HG02588 (cell line): ENCODE measurements around the gene SRRD.
"Not testable (repeated sequence)": the region's sequence is repeated elsewhere in the genome, so short reads cannot be mapped to it uniquely, and the experiment has no call there.

Experiments
- ATAC-seq: cut with Tn5 transposase; IDR thresholded peaks from one replicate; pipeline ENCODE4 v1.9.1; 2021; ENCODE audit warnings: mild to moderate bottlenecking, moderate library complexity; ENCODE audit not compliant: unreplicated experiment

Gene SRRD, protein sequence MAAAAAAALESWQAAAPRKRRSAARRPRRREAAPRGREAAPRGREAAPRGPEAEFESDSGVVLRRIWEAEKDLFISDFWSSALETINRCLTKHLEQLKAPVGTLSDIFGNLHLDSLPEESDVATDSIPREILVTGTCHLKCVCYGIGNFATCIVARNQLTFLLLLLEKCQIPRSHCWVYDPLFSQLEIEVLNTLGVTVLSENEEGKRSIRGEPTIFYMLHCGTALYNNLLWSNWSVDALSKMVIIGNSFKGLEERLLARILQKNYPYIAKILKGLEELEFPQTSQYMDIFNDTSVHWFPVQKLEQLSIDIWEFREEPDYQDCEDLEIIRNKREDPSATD

DNA sequence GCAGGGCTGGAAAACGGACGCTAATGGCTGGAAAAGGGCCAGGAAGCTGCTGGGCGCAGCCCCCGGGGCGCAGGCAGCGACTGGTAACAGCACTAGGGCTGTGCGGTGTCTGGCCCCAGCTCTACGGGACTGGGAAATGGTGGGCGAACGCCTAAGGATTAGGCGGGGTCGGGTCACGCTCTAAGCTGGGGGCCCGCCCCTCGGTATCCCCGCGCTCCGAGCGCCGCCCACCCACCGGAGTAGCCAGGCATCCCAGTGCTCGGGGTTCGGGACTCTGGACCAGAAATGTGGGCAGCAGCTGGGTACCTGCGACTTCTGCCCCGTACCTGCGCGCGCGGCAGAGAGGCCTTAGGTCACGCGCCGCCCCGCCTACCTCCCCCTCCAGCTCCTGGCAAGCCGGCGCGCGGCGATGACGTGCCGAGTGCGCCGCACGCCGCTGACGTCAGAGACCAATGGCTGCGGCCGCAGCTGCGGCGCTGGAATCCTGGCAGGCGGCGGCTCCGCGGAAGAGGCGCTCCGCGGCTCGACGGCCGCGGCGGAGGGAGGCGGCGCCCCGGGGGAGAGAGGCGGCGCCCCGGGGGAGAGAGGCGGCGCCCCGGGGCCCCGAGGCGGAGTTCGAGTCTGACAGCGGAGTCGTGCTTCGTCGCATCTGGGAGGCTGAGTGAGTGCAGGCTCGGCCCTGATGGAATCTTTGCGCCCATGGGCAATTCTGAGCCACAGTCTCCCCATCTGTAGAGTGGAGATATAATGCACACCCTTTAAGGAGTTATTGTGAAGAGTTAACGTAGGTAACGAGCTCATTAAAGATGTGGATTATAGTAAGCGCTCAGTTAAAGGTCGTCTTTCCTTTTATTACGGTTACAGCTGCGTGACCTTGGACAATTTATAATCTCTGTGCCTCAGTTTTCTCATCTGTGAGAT is at the start of gene SRRD, which contains the start of gene HPS4:
Gene SRRD, plus strand, starts transcription at position 439 of the 921 bp plus-strand sequence. Its CDS starts 14 bp downstream, at position 453.
Gene HPS4, minus strand, starts transcription at position 345 of the 921 bp plus-strand sequence. CDS start 2,021 bp downstream, outside the sequence.
- peak; percentile 76 for ATAC-seq

DNA sequence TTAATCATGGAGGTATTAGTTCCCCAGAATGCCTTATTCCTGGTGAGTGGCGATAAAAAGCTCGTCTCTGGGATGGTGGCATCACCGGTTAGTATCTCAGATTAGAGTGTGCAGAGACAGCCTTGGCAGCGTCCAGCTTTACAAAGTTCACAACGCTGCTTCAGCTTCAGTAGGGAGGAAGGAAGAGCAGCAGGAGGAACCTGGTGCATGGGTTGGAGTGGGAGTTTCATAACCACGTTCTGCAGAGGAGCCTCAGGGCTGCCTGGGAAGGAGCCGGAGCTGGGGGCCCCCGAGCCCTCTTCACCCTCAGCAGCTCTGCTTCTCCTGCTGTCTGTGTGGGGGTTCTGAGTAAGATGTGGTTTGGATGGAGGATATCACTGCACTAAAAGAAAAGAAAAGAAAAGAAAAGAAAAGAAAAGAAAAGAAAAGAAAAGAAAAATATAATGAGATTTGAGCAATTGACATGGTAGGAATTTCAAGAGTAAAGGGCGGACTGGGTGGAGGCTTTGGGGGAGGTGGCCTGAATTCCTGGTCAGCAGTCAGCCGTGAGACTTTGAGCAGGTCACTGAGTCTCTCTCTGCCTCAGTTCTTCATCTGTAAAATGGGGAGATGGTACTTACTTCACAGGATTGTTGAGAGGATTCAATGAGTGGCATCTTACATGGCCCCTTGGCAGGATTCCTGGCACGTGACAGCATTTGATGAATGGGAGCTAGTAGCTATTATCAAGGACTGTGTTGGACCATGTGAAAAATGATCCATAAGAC is 48.2 kb upstream of the SRRD start:
- ATAC-seq, result no peak

DNA sequence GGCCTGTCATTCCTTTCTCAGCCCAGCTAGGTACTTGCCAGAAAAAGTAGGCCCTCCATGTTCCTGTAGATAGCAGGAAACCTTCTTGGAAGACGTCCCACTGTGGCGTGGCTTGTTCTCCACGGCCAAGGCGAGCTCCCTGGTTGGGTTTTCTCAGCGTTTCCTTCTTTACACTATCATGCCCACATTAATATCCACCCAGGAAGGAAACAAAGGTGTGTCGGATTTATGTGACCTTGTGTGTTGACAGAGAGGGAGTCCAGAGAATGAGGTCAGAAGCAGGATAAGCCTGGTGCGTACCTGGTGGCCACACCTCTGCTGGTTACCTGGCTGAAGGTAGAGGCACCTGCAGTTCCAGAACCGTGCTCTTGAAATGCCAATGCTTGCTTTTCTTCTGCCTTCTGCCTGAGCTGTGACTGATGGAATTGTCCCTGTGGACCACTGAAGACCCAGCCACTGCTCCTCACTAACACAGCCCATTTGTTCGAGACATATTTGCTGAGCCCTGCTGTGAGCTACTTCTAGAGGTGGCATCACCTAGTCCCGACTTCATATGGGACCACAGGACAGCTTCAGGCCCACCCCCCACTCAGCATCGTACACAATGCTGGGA is 46.7 kb upstream of the SRRD start:
- no peak for ATAC-seq

DNA sequence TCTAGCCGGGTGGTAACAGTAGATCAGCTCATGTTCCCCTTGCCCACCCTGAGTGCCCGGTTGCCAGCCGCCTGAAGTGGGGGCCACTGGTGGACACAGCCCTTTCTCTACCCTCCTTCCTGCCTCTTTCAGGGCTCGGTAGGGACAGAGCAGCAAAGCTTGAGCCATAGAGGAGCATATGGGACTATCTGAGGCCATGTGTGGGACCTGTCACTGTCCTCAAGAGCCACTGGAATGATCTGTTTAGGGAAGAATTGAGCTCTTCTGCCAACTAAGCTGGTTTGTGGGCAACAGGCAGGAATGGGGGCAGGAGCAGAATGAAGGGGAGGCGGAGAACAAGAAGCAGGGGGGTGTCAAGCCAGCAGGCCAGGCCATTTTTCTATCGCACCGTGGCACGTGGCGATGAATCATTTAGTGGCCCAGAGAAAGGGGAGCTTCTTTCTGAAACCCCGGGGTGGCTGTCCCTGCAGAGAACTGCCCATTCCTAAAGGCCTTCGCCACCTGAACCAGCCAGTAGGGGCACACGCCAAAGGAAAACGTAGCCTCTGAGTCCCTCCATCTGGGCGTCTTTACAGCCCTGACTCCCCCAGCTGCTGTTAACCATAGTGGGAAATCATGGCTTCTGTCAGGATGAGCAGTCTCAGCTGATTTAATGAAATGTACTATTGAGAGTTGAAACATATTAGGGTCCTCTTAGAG is 45.8 kb upstream of the SRRD start:
- ATAC-seq, result no peak

DNA sequence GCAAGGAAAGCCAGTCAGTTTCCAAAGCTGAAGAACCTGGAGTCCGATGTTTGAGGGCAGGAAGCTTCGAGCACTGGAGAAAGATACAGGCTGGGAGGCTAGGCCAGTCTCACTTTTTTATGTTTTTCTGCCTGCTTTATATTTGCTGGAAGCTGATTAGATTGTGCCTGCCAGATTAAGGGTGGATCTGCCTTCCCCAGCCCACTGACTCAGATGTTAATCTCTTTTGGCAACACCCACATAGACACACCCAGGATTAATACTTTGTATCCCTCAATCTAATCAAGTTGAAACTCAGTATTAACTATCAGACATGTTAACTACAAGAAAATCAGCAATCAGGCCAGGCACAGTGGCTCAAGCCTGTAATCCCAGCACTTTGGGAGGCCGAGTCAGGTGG is 44.9 kb upstream of the SRRD start:
- ATAC-seq, result not testable (repeated sequence)

DNA sequence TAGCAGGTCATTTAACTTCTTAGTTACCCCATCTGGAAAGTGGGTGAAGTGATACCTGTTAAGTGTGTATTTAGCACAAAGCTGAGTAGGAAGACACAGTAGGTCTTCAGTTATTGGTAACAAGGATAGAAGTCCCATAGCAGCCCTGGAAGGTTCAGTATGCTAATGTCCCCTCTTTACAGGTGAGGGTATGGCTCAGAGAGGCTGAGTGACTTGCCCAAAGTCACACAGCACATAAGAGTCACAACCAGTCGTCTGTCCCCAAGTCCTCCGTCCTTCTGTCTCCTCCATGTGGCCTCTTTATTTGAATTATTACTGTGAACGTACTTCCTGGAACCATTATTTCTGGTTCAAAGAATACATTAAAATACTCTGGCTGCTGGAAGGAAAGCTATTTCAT is 44.1 kb upstream of the SRRD start:
- ATAC-seq, result no peak

DNA sequence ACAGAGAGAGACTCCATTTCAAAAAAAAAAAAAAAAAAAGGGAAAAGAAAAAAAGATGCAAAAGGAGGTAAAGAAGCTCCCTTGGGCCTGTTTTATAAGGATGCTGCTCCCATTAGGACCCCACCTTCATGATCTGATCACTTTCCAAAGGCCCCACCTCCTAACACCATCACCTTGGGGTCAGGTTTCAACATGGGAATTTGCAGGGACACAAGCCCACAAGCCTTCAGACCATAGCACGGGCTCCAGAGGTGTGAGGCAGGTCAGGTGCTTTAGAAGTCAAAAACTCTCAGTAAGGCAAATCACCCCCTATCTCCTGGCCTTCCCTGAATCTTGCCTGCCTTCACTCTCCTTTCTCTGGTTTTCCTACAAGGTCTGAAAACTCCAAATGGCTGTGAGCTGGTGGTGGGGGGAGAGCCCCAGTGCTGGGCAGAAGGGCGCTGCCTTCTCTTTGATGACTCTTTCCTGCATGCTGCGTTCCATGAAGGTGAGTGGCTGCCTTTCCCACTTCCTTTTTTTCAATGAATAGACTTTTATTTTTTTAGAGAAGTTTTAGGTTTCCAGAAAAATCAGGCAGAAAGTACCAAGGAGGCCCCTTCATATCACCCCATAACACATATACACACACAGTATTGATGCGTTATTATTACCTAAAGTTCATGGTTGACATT is 41.5 kb upstream of the SRRD start:
- ATAC-seq, result no peak

DNA sequence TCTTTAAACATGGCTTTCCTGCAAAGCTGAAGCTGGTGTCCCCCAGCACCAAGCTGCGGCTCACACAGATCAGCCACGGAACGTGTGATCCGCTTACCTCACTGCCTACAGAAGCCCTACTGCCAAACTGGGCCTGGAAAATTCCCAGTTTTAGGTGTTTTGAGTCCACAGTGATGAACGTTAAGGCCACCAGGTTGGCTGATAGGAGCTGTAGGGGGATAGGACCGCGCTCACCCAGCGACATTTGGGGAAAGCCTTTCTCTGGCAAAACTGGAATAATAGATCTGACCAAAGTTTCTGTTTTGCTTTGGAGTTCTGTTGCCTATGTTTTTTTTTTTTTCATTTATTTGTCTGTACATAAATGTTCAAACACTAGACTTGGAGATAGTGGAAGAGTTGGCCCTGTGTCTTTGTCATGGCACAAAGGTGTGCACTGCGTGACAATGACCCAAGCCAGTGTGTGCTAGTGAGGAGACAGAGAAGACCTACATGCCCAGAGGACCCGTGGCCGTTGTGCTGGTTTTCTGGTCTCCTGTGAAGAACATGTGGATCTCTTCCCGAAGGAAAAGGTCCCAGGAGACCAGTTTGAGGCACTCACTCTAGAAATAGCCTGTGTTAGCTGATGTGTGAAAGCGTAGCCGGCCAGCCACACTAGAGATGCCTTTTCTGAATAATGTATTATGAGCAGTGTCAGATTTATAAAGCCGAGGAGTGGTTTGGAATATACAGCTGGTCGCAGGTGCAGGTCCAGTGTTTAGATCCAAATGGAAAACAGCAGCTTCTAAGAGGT is 39.6 kb upstream of the SRRD start:
- no peak for ATAC-seq

DNA sequence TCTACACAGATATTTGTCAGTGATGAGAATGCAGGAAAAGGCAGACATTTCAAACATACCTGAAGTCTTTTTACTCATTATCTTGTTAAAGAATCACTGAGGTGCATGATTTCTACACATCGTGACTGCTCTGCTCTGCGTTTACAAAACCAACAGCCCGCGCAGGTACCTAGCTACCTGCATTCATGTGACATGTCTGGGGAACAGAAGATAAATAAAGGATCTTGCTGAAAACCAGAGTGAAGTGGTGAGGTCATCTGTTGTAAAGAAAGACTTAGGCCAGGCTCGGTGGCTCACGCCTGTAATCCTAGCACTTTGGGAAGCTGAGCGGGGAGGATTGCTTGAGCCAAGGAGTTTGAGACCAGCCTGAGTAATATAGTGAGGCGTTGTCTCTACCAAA is 38.9 kb upstream of the SRRD start:
- no peak for ATAC-seq

DNA sequence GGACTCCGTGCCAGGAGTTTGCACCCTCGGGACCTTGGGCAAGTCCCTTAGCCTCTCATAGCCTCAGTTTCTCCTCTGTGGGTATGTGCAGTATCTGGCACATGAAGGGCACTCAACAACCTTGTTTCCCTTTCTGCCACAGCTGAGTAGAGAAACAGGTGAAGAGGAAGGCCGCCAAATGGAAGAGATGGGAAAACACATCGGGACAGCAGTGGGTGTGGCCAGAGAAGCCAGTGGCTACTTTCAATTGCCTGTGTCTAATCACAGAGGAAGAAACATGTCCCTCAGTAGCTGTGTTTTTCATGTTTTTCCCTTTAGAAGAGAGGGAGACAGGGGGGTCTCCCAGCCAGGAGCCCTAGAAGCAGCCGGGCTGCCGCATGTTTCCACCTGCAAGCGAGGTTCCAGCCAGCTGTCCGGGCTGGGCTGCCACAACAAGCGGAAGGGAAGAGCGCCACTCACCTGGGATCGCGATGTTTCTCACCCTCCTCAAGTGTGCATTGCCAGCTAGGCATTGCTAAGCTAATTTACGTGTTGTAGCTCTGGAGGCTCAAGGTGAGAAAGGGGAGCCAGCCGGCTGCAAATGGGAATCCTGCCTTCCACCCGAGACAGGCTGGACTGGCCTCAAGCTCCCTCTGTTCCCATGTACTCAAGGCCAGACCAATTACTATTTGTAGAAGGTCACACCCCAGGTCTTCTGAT is 38.0 kb upstream of the SRRD start:
- ATAC-seq, result no peak

DNA sequence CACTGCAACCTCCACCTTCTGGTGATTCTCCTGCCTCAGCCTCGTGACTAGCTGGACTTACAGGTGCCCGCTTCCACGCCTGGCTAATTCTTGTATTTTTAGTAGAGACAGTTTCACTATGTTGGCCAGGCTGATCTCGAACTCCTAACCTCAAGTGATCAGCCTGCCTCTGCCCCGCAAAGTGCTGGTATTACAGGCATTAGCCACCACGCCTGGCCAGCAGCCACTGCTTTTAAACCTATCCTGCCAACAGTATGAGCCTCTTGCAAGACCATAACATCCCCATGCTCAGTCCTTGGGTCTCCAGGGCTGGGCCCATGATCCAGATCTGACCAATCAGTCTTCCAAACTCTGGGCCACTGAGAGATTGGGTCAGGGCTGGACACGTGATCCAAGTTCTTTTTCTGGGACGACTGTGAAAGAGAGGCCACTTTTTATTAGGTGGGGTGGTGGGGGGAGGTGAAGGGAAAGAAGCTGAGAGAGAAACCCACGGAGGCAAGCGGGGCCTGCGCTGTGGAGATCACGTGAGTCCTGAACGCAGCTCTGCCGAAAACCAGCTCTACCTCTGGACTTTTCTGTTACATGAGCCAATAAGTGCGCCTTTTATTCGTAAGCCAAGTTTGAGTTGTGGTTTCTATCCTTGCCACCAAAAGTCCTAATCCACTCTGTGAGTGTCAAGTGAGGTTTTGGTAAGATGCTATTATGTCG is 36.7 kb upstream of the SRRD start:
- no peak for ATAC-seq

DNA sequence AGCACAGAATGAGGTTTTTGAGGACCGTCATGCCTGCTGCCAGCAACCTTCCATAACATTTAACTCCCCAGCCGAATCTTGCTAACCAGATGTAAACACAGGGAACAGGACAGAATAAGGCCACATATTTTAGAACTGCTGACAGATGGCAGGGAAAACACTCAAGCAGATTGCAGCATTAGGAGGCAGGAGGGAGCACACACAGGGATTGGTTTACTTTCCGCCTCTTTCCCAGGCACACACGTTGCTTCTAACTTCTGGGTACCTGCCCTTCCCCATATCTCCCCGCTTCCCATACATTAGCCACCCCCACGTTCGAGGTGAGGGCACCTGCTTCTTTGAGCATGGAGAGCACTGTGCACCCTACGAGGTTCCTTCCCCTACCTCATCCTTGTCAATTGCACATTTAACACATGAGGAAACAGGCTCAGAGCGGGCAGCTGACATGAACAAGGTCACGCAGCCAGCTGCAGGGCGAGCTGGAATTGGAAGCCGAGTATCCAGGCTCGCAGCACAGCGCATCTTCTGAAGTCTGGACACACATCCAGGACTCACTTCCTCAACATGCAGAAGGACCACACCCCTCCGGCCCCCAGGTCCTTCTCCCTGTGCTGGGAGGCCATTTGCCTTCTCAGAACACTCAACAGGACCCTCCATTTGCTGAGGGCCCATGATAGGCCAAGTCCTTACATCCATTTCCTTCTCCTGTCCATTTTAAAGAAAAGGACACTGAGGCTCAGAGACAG is 35.9 kb upstream of the SRRD start:
- no peak for ATAC-seq

DNA sequence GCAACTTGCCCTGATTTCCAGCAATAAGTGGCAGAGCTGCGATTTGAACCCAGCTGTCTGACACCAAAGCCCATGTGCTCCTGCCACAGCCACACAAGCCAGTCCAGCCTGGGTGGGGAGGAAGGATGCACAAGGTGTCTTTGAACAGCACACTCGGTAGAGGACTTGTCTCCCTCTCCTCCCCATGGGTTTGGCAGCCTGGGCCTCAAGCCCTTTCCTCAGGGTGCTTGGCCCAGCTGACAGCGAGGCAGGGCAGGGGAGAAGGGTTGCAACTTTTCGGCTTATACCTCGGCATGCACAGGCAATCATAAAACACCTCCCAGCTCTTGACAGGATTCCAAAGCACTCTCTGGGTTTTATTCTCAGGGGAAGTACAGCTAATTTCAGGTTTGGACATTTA is 35.3 kb upstream of the SRRD start:
- ATAC-seq, result no peak

DNA sequence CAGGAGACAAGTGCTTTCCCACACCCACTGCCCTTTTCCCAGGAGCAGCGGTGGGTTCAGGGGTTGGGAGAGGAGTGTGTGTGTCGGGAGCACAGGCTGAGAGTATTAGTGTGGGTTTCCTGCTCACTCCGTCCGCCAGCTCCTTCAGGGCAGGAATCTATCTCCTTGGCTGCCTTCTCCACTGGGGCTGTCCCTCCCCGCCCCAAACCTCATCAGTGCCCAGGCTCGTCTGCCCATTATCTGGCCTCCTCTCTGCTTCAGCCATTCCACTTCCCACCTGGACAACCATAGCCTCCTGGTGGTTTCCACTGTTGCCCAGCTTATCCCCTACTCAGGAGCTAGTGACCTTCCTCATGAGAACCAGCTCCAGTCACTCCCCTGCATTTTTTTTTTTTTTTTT is 34.7 kb upstream of the SRRD start:
- no peak for ATAC-seq

DNA sequence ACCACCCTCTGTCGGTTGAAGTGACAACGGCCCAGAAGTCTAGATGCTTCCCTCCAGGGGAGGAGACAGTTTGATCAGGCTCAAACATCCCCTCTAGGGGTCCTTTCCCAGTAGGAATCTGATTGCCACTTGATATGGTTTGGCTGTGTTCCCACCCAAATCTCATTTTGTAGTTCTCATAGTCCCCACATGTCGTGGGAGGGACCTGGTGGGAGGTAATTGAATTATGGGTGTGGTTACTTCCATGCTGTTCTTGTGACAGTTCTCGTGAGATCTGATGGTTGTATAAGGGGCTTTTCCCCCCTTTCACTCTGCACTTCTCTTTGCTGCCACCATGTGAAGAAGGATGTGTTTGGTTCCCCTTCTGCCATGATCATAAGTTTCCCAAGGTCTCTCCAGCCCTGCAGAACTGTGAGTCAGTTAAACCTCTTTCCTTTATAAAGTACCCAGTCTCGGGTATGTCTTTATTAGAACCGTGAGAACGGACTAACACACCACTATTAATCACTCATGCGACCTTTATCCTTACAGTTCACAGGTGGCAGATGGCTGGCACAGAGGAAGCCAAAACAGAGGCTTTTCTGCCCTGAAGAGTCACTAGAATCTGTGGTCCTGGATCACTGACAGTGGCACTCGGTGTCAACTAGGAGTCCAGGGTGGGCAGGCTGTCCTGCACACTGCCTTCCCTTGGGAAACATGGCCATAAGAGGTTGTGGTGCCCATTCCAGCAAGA is 33.1 kb upstream of the SRRD start:
- ATAC-seq, result no peak
